Uterus (tissue), 2 donors: ENCODE results near the gene PRKAG2.

Experiments
- CTCF ChIP-seq, 4 experiments: fragments of 200-600 bp in 2 of 4; fragments of 450-650 bp in 2 of 4; sonication (generic) in 2 of 4; IDR thresholded peaks; one replicate each; pipeline ENCODE4 v1.5.1; 2016 to 2019; ENCODE audit warnings: antibody characterized with exemption in 4 of 4, mild to moderate bottlenecking in 2 of 4, moderate library complexity in 1 of 4
- POLR2A ChIP-seq, 2 donors: fragments of 450-650 bp; IDR thresholded peaks; one replicate each; pipeline ENCODE4 v1.6.1; 2016; ENCODE audit warnings: antibody characterized with exemption in 2 of 2, mild to moderate bottlenecking in 1 of 2, moderate library complexity in 1 of 2

- no peak for TF ChIP-seq CTCF (IDR thresholded peaks at IDR 0.05)
- no peak for TF ChIP-seq POLR2A (IDR thresholded peaks at IDR 0.05)
Observed at GRCh38 chr7:151801291-151801690, 75.6 kb downstream of the PRKAG2 start.
